ENCODE data around the gene PDHX.

The PDHX gene

DNA sequence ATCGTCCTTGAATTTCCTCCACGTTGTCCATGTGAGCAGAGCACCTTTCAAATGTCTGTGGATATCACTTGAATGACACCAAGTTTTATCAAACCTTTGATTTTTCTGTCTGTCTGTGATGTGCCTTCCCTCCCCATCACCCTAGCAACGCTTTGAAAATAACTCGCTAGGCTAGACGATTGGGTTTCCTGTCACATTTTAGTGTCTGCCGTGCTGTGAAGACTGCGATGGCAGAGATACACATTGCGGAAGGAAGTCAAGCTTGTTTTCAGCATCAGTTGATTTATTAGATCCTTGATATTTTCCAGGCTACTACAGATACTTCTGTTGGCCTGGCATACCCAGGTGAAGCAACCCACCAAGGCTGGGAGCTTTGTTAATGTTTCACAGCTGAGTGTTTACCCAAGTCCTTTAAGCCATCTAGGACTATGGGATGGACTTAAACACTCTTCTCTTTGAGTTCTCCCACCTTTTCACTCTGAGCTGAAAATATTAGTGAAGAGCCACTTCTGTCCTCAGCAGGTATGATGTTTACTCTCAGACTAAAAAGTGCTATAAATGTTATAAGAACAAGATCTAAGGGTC is 128.9 kb downstream of the PDHX start:
- peak in 1 of 2 donors; percentile 20 for DNase-seq (ENCODE audit: low read depth in 2 of 2)

Data from stimulated activated CD4-positive, alpha-beta T cell treated with anti-CD3 and anti-CD28 coated beads, Interleukin-4, amount 100 ng/mL, for 48 hours (primary cell).